ENCODE data around the gene EFCAB8. TPM values are rescaled to one million over a fixed set of nuclear protein-coding genes. Genes with fewer than 3 reads are reported as not detected.

Gene EFCAB8
- total RNA-seq, 1 donor from 2014 or later = 0.32 TPM

- no peak overlapping the region for H3K27ac Mint-ChIP-seq (ENCODE audit: unreplicated experiment)
These were observed 35.3 kb downstream of the EFCAB8 start for GRCh38 chr20:32894026-32894483.

GRCh38 chr20:32894711-32895355 lies 36.1 kb downstream of the EFCAB8 start:
- peaks cover 4% of the 10 kb centered on the region for H3K36me3 Mint-ChIP-seq (ENCODE audit: low read depth)
- DNase-seq (ENCODE audit: low spot score) = no peak
- H3K9me3 Mint-ChIP-seq (ENCODE audit: low read depth) = no peaks in the 10 kb centered on the region
- no peak for TF ChIP-seq CTCF (IDR thresholded peaks at IDR 0.05)
- no peaks in the 10 kb centered on the region for H3K27me3 Mint-ChIP-seq (ENCODE audit: low read depth)
- no peak overlapping the region for H3K27ac Mint-ChIP-seq (ENCODE audit: unreplicated experiment)
- H3K4me1 Mint-ChIP-seq (ENCODE audit: low read depth) = peaks cover 4% of the 10 kb centered on the region
- no peak overlapping the region for H3K4me3 Mint-ChIP-seq (ENCODE audit: unreplicated experiment)

More at GRCh38 chr20:32894026-32894483, 35.3 kb downstream of the EFCAB8 start:
- no peak for DNase-seq (ENCODE audit: low spot score)
- Mint-ChIP-seq H3K27me3 (ENCODE audit: low read depth) (no peaks in the 10 kb centered on the region), H3K4me3 (ENCODE audit: unreplicated experiment) (no peak overlapping the region), H3K36me3 (ENCODE audit: low read depth) (peaks cover 4% of the 10 kb centered on the region), H3K4me1 (ENCODE audit: low read depth) (peaks cover 4% of the 10 kb centered on the region), H3K9me3 (ENCODE audit: low read depth) (no peaks in the 10 kb centered on the region)
- peak; percentile 47 for TF ChIP-seq CTCF (IDR thresholded peaks at IDR 0.05)

GRCh38 chr20:32896521-32897280 lies 38.0 kb downstream of the EFCAB8 start:
- no peak overlapping the region for H3K4me3 Mint-ChIP-seq (ENCODE audit: unreplicated experiment)
- TF ChIP-seq CTCF (IDR thresholded peaks at IDR 0.05) = no peak
- no peak for DNase-seq (ENCODE audit: low spot score)

GRCh38 chr20:32898729-32899128 lies 40.0 kb downstream of the EFCAB8 start:
- Mint-ChIP-seq H3K36me3 (ENCODE audit: low read depth) (peaks cover 4% of the 10 kb centered on the region), H3K27me3 (ENCODE audit: low read depth) (no peaks in the 10 kb centered on the region), H3K27ac (ENCODE audit: unreplicated experiment) (no peak overlapping the region), H3K4me3 (ENCODE audit: unreplicated experiment) (no peak overlapping the region), H3K9me3 (ENCODE audit: low read depth) (no peaks in the 10 kb centered on the region), H3K4me1 (ENCODE audit: low read depth) (peaks cover 4% of the 10 kb centered on the region)
- DNase-seq (ENCODE audit: low spot score) = no peak
- no peak for TF ChIP-seq CTCF (IDR thresholded peaks at IDR 0.05)

More at GRCh38 chr20:32896521-32897280, 38.0 kb downstream of the EFCAB8 start:
- Mint-ChIP-seq H3K4me1 (ENCODE audit: low read depth) (peaks cover 4% of the 10 kb centered on the region), H3K36me3 (ENCODE audit: low read depth) (peaks cover 2% of the 10 kb centered on the region), H3K9me3 (ENCODE audit: low read depth) (no peaks in the 10 kb centered on the region), H3K27me3 (ENCODE audit: low read depth) (no peaks in the 10 kb centered on the region), H3K27ac (ENCODE audit: unreplicated experiment) (no peak overlapping the region)
